IMR-90 (cell line): ENCODE results near the gene TTC3. TPM values are rescaled to one million over a fixed set of nuclear protein-coding genes. Genes with fewer than 3 reads are reported as not detected.

ENCODE experiments used
- ATAC-seq: fragments of 200-7000 bp; cut with Tn5 transposase; 2 replicates; pipeline ENCODE4 v1.9.1; 2020; ENCODE audit warnings: low read depth, mild to moderate bottlenecking, moderate library complexity
- BruUV-seq: library from RNA; stranded (reverse); fragments of 400-500 nt; replicated peaks from 2 replicates; lab custom pipeline; 2021; lab: Mats Ljungman, UMichigan
- CTCF ChIA-PET: fragments of 300-600 bp; formaldehyde crosslinking; extraction: SDS; loops from one replicate; lab custom pipeline; 2021; ENCODE audit warnings: antibody characterized with exemption; lab: Yijun Ruan, JAX
- POLR2A ChIA-PET: fragments of 300-600 bp; sonication (Branson Sonifier 250); formaldehyde crosslinking; loops from one replicate; lab custom pipeline; 2022; ENCODE audit warnings: antibody characterized with exemption; ENCODE audit not compliant: unreplicated experiment; lab: Charles Lee
- DNase-seq: peaks from one replicate; pipeline ENCODE4 v3.0.0; 2013
- H2AFZ ChIP-seq: replicated peaks from 2 replicates; pipeline ENCODE3; 2013; ENCODE audit warnings: low read length, mild to moderate bottlenecking; ENCODE audit not compliant: poor library complexity
- H2AK5ac ChIP-seq: 2 replicates; pipeline ENCODE4 v1.6.1; 2013; ENCODE audit warnings: low read depth, low read length, inconsistent platforms
- H2AK9ac ChIP-seq: replicated peaks from 2 replicates; pipeline ENCODE3; 2013; ENCODE audit warnings: mild to moderate bottlenecking, low read depth, low read length, moderate library complexity; ENCODE audit not compliant: poor library complexity
- H2BK120ac ChIP-seq: 2 replicates; pipeline ENCODE4 v1.6.1; 2013; ENCODE audit warnings: low read depth, low read length, inconsistent platforms
- H2BK15ac ChIP-seq: 3 replicates; pipeline ENCODE4 v1.6.1; 2013; ENCODE audit warnings: low read depth, low read length, inconsistent platforms
- H2BK20ac ChIP-seq: 2 replicates; pipeline ENCODE4 v1.6.1; 2013; ENCODE audit warnings: low read depth, mild to moderate bottlenecking, inconsistent platforms, low read length, moderate library complexity
- H2BK5ac ChIP-seq: 2 replicates; pipeline ENCODE4 v1.6.1; 2013; ENCODE audit warnings: mild to moderate bottlenecking, low read depth, low read length, inconsistent platforms; ENCODE audit not compliant: poor library complexity, severe bottlenecking
- H3K14ac ChIP-seq: replicated peaks from 2 replicates; pipeline ENCODE4 v1.6.1; 2013; ENCODE audit warnings: low read depth, low read length, inconsistent platforms
- H3K18ac ChIP-seq: 2 replicates; pipeline ENCODE4 v1.6.1; 2013; ENCODE audit warnings: low read depth, low read length, control low read depth
- H3K23ac ChIP-seq: 2 replicates; pipeline ENCODE4 v1.6.1; 2013; ENCODE audit warnings: low read depth, low read length, inconsistent platforms
- H3K27ac ChIP-seq: 2 replicates; pipeline ENCODE4 v1.5.1; 2013; ENCODE audit warnings: mild to moderate bottlenecking, control low read depth, low read length; ENCODE audit not compliant: insufficient read depth
- H3K27me3 ChIP-seq: 2 replicates; pipeline ENCODE4 v1.6.1; 2013; ENCODE audit warnings: low read length; ENCODE audit not compliant: control insufficient read depth, insufficient read depth
- H3K36me3 ChIP-seq: 2 replicates; pipeline ENCODE4 v1.6.1; 2013; ENCODE audit warnings: low read length, mixed read lengths; ENCODE audit not compliant: control insufficient read depth, insufficient read depth
- H3K4ac ChIP-seq: 2 replicates; pipeline ENCODE4 v1.6.1; 2013; ENCODE audit warnings: low read depth, low read length, inconsistent platforms
- H3K4me1 ChIP-seq: 2 replicates; pipeline ENCODE4 v1.6.1; 2013; ENCODE audit warnings: low read length, mixed read lengths; ENCODE audit not compliant: control insufficient read depth, insufficient read depth
- H3K4me2 ChIP-seq: 2 replicates; pipeline ENCODE4 v1.6.1; 2013; ENCODE audit warnings: low read depth, mild to moderate bottlenecking, control low read depth, low read length, moderate library complexity
- H3K4me3 ChIP-seq: 2 replicates; pipeline ENCODE4 v1.5.1; 2013; ENCODE audit warnings: low read depth, mild to moderate bottlenecking, control low read depth, low read length, moderate library complexity; ENCODE audit not compliant: insufficient read depth
- H3K56ac ChIP-seq: 2 replicates; pipeline ENCODE4 v1.6.1; 2013; ENCODE audit warnings: low read length, inconsistent platforms; ENCODE audit not compliant: insufficient read depth; ENCODE audit errors: extremely low read depth
- H3K79me1 ChIP-seq, 2 experiments: 2 replicates each; pipeline ENCODE4 v1.6.1; 2013; ENCODE audit warnings: low read length in 2 of 2, inconsistent platforms in 1 of 2, low read depth in 1 of 2
- H3K9ac ChIP-seq: 2 replicates; pipeline ENCODE4 v1.6.1; 2013; ENCODE audit warnings: low read depth, low read length, control low read depth
- H3K9me1 ChIP-seq: 2 replicates; pipeline ENCODE4 v1.6.1; 2013; ENCODE audit warnings: low read length, inconsistent platforms; ENCODE audit not compliant: insufficient read depth
- H3K9me3 ChIP-seq: 2 replicates; pipeline ENCODE4 v1.6.1; 2013; ENCODE audit warnings: low read length; ENCODE audit not compliant: control insufficient read depth, insufficient read depth
- H4K20me1 ChIP-seq: 2 replicates; pipeline ENCODE4 v1.6.1; 2013; ENCODE audit warnings: low read length, inconsistent platforms; ENCODE audit not compliant: insufficient read depth
- H4K5ac ChIP-seq: 2 replicates; pipeline ENCODE4 v1.6.1; 2013; ENCODE audit warnings: mild to moderate bottlenecking, low read depth, low read length, control low read depth
- H4K8ac ChIP-seq, 2 experiments: 2 replicates each; pipeline ENCODE4 v1.6.1; 2013; ENCODE audit warnings: low read depth in 2 of 2, low read length in 2 of 2, control low read depth in 1 of 2, inconsistent platforms in 1 of 2
- H4K91ac ChIP-seq: 2 replicates; pipeline ENCODE4 v1.6.1; 2013; ENCODE audit warnings: low read depth, low read length, inconsistent platforms; ENCODE audit not compliant: insufficient read depth
- CEBPB ChIP-seq: IDR thresholded peaks from 2 replicates; pipeline ENCODE4 v1.6.1; 2012; ENCODE audit warnings: low read depth, low read length, improper control_type of control experiment
- MXI1 ChIP-seq: IDR thresholded peaks from 2 replicates; pipeline ENCODE4 v1.6.1; 2012; ENCODE audit warnings: low read depth, mild to moderate bottlenecking, low read length, moderate library complexity, borderline replicate concordance
- NFE2L2 ChIP-seq: fragments of 150-350 bp; IDR thresholded peaks from 2 replicates; pipeline ENCODE4 v1.6.1; 2016; ENCODE audit warnings: low read depth, mild to moderate bottlenecking, low read length
- POLR2A ChIP-seq: IDR thresholded peaks from 2 replicates; pipeline ENCODE4 v1.6.1; 2012; ENCODE audit warnings: mild to moderate bottlenecking, low read depth, low read length
- RAD21 ChIP-seq: IDR thresholded peaks from 2 replicates; pipeline ENCODE4 v1.6.1; 2012; ENCODE audit warnings: low read length, improper control_type of control experiment
- WGBS, 2 experiments: methylation state at CpG; one replicate each; pipeline versions ENCODE4 v1.1.5 to v1.1.7; 2013; ENCODE audit warnings: missing lambda C conversion rate in 2 of 2; ENCODE audit not compliant: insufficient read length in 1 of 2; ENCODE audit errors: extremely low coverage in 2 of 2; 5-methylcytosine and 5-hydroxymethylcytosine counted together
- dilution Hi-C: fragments of 300-500 bp; cut with HindIII; formaldehyde crosslinking; loops from one replicate; pipeline ENCODE4 v1.14.3; 2018; ENCODE audit warnings: low sequenced_read_pairs; ENCODE audit not compliant: unreplicated experiment
- in situ Hi-C: fragments of 300-500 bp; cut with MboI; formaldehyde crosslinking; loops from 3 replicates; pipeline ENCODE4 v1.14.3; 2019; ENCODE audit warnings: low sequenced_read_pairs, inconsistent platforms, mixed read lengths
- intact Hi-C: fragments of 100-400 bp; cut with micrococcal nuclease; formaldehyde crosslinking; loops from 2 replicates; pipeline ENCODE4 v1.10.0; 2022
- polyA plus RNA-seq, 3 experiments: library from polyadenylated mRNA; depleted of rRNA; stranded (reverse); fragments of >200 nt; gene quantifications; 2 replicates each; pipeline ENCODE4 v1.2.3, GENCODE V29; 2012; ENCODE audit warnings: low replicate concordance in 1 of 3
- total RNA-seq: library from RNA; depleted of rRNA; stranded (reverse); fragments of >200 nt; gene quantifications from 2 replicates; pipeline ENCODE4 v1.2.3, GENCODE V29; 2012
- TF ChIP-seq, protein P1 (sequence below): fragments of 150-350 bp; IDR thresholded peaks from 2 replicates; pipeline ENCODE4 v1.6.1; 2017; ENCODE audit warnings: mild to moderate bottlenecking, antibody characterized with exemption, low read length, low read depth
- TF ChIP-seq, protein P2 (sequence below): fragments of 150-350 bp; IDR thresholded peaks from 2 replicates; pipeline ENCODE4 v1.6.1; 2016; ENCODE audit warnings: low read depth, mild to moderate bottlenecking, low read length, moderate library complexity, borderline replicate concordance

Gene TTC3
- total and polyA plus RNA-seq, 2 of the 4 experiments (the other 2 are of a cell fraction), result 96.7 to 293 TPM

DNA sequence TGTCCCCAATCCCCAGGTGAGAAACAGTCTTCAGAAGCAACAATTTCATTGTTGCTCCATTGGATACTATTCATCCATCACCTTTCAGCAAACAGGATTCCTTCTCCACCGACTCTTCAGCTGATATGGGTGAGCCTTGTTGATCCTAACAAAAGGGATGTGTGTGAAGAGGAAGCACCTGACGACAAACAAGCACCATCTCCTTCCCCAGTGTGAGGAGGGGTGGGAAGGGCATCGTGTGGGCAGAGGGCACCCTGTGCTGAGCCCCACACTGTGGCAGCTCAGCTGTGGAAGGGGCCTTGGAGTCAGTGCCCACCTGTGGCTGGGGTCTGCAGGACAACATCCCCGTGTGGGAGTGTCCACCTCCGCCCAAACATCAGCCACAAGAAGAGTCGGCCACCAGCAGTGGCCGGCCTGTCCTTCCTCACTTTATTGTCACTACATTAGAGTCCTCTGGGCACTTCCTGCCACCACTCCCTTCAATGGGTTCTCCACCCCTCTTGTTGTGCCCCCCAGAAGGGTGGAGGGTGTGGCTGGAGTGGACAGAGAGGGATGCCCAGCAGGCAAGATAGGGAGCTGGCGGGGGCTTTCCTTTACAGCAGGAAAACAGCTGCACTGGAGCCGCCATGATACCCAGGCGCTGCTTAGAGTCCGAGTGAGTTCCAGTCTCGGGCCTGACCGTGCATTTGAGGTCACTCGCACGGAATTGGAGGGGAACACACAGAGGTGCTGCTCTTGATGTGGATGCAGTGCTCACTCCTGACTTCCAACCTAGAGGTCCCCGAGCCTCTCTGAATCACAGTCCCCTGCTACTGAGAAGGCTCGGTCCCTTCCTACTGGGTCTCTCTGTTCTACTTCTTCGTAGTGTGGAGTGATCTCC lies 153.2 kb downstream of the TTC3 start:
- H3K27me3 ChIP-seq, result no peaks in the 10 kb centered on the region
- no peaks in the 10 kb centered on the region; the same call in 1 of the 2 replicates for H3K9me1 ChIP-seq
- no peak overlapping the region for H3K14ac ChIP-seq
- no peaks in the 10 kb centered on the region for H4K20me1 ChIP-seq
- H3K4me3 ChIP-seq, result no peak overlapping the region
- H2BK15ac ChIP-seq, result no peak overlapping the region
- 96% methylated on average over 4 of the region's 18 CpGs; no CpG with 5 or more reads in 1 of the 2 experiments for WGBS, 2 experiments
- H2AK9ac ChIP-seq, result peak overlapping the region; percentile 42
- ATAC-seq (no peak), DNase-seq (no peak)
- no peak overlapping the region for H2AFZ ChIP-seq
- H4K91ac ChIP-seq, result no peak overlapping the region
- dilution Hi-C loops, result no loop called here
- no peak overlapping the region for H3K23ac ChIP-seq
- no peaks in the 10 kb centered on the region for H3K4me1 ChIP-seq
- H3K79me1 ChIP-seq, result peaks cover 11 to 16% of the 10 kb centered on the region in 2 experiments; a peak in 3 of 4 replicates
- no peak overlapping the region for H2BK20ac ChIP-seq
- in situ Hi-C loops, result no loop called here
- POLR2A ChIA-PET, result no interaction called here
- H3K56ac ChIP-seq, result no peak overlapping the region
- no peak overlapping the region for H3K18ac ChIP-seq
- H2BK5ac ChIP-seq, result no peak overlapping the region
- intact Hi-C loops, result no loop called here
- no peak overlapping the region for H4K8ac ChIP-seq
- H3K4ac ChIP-seq, result no peak overlapping the region
- no peaks in the 10 kb centered on the region for H3K9me3 ChIP-seq
- no peak overlapping the region for H3K4me2 ChIP-seq
- no peak overlapping the region for H3K27ac ChIP-seq
- TF ChIP-seq, protein P1, sequence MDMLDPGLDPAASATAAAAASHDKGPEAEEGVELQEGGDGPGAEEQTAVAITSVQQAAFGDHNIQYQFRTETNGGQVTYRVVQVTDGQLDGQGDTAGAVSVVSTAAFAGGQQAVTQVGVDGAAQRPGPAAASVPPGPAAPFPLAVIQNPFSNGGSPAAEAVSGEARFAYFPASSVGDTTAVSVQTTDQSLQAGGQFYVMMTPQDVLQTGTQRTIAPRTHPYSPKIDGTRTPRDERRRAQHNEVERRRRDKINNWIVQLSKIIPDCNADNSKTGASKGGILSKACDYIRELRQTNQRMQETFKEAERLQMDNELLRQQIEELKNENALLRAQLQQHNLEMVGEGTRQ, result no peak
- TF ChIP-seq POLR2A (no peak), CEBPB (no peak), NFE2L2 (no peak), RAD21 (no peak), MXI1 (no peak)
- TF ChIP-seq, protein P2, sequence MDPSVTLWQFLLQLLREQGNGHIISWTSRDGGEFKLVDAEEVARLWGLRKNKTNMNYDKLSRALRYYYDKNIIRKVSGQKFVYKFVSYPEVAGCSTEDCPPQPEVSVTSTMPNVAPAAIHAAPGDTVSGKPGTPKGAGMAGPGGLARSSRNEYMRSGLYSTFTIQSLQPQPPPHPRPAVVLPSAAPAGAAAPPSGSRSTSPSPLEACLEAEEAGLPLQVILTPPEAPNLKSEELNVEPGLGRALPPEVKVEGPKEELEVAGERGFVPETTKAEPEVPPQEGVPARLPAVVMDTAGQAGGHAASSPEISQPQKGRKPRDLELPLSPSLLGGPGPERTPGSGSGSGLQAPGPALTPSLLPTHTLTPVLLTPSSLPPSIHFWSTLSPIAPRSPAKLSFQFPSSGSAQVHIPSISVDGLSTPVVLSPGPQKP, result no peak
- no TSS peak for BruUV-seq
- no peak overlapping the region for H2BK120ac ChIP-seq
- no peak overlapping the region for H3K9ac ChIP-seq
- no peak overlapping the region for H2AK5ac ChIP-seq
- peaks cover 64% of the 10 kb centered on the region for H3K36me3 ChIP-seq
- CTCF ChIA-PET, result no interaction called here
- H4K5ac ChIP-seq, result no peak overlapping the region
